ENCODE data around the gene MOSPD3.

GRCh38 chr7:100582041-100582579 lies 30.2 kb upstream of the MOSPD3 start:
- TF ChIP-seq CTCF (IDR thresholded peaks at IDR 0.05): no peak
- TF ChIP-seq POLR2AphosphoS5 (IDR thresholded peaks at IDR 0.05): no peak
